Tibial artery (tissue), 4 donors: ENCODE results near the gene MCAM.

Source experiments
- DNase-seq, 2 donors: peaks; one replicate each; pipeline ENCODE4 v3.0.0-alpha.2; 2019
- H3K27ac ChIP-seq, 2 donors: fragments of 200-600 bp; sonication (generic) in 1 of 2; 1 replicate in 1 of 2; 2 replicates in 1 of 2; pipeline ENCODE4 v1.5.1; 2018 to 2019; ENCODE audit warnings: mild to moderate bottlenecking in 1 of 2
- H3K27me3 ChIP-seq, 2 donors: fragments of 200-600 bp; sonication (generic) in 1 of 2; one replicate each; pipeline versions ENCODE4 v1.5.1 to v1.6.0; 2016 to 2019
- H3K36me3 ChIP-seq, 3 donors: fragments of 200-600 bp; sonication (generic) in 2 of 3; one replicate each; pipeline ENCODE4 v1.5.1; 2016 to 2019; ENCODE audit warnings: mild to moderate bottlenecking in 2 of 3
- H3K4me1 ChIP-seq, 4 donors: fragments of 200-600 bp; sonication (generic) in 2 of 4; 1 replicate in 3 of 4; 2 replicates in 1 of 4; pipeline ENCODE4 v1.5.1; 2016 to 2019
- H3K4me3 ChIP-seq, 2 donors: fragments of 200-600 bp; sonication (generic) in 1 of 2; 1 replicate in 1 of 2; 2 replicates in 1 of 2; pipeline ENCODE4 v1.5.1; 2018 to 2019; ENCODE audit warnings: mild to moderate bottlenecking in 2 of 2
- H3K9me3 ChIP-seq, 3 donors: fragments of 200-600 bp; sonication (generic) in 1 of 3; one replicate each; pipeline ENCODE4 v1.5.1; 2016 to 2019
- intact Hi-C: fragments of 100-400 bp; cut with DNase I; formaldehyde crosslinking; loops from one replicate; pipeline ENCODE4 v1.15.0; 2023; ENCODE audit warnings: low total_unique reads
- TF ChIP-seq, protein P1 (sequence below), 2 experiments: fragments of 200-600 bp in 1 of 2; fragments of 450-650 bp in 1 of 2; IDR thresholded peaks; one replicate each; pipeline ENCODE4 v1.5.1; 2017 to 2019; ENCODE audit warnings: antibody characterized with exemption in 2 of 2, mild to moderate bottlenecking in 1 of 2, moderate library complexity in 1 of 2

MCAM gene

DNA sequence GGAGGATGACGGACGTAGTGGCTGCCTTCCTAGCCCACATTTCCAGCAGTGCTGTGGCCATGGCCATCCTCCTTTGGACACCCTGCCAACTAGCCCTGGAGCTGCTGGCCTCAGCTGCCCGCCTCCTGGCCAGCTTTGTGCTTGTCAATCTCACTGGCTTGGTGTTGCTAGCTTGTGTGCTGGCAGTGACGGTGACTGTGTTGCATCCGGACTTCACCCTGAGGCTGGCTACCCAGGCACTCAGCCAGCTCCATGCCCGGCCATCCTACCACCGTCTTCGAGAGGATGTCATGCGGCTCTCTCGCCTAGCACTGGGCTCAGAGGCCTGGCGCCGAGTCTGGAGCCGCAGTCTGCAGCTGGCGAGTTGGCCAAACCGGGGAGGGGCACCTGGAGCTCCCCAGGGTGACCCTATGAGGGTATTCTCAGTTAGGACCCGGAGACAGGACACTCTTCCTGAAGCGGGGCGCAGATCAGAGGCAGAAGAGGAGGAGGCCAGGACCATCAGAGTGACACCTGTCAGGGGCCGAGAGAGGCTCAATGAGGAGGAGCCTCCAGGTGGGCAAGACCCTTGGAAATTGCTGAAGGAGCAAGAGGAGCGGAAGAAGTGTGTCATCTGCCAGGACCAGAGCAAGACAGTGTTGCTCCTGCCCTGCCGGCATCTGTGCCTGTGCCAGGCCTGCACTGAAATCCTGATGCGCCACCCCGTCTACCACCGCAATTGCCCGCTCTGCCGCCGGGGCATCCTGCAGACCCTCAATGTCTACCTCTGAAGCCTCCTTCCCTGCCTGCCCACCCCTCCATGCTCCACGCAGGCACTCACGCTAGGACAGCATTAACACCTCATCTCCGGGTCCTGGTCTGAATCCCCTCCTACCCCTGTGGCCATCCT is 19.0 kb upstream of the MCAM start:
- intact Hi-C loops: no loop called here
- H3K27ac ChIP-seq: no peak overlapping the region
- peak overlapping the region in 1 of 2 donors; percentile 98 for H3K4me3 ChIP-seq

DNA sequence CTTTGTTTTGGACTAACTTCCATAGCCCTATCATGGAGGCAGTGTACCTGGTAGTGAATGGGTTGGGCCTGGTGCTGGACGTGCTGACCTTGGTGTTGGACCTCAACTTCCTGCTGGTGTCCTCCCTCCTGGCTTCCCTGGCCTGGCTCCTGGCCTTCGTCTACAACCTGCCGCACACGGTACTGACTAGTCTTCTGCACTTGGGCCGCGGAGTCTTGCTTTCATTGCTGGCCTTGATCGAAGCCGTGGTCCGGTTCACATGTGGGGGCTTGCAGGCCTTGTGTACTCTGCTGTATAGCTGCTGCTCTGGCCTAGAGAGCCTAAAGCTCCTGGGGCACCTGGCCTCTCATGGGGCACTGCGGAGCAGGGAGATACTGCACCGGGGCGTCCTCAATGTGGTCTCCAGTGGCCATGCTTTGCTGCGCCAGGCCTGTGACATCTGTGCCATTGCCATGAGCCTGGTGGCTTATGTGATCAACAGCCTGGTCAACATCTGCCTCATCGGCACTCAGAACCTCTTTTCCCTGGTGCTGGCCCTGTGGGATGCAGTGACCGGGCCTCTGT is 18.2 kb upstream of the MCAM start:
- peak overlapping the region; percentile 89 to 92 for H3K27ac ChIP-seq
- intact Hi-C loops: no loop called here
- peaks cover 0 to 58% (median 40%) of the 10 kb centered on the region in 4 donors for H3K4me1 ChIP-seq

More for the DNA sequence above, 19.0 kb upstream of the MCAM start:
- TF ChIP-seq, protein P1, sequence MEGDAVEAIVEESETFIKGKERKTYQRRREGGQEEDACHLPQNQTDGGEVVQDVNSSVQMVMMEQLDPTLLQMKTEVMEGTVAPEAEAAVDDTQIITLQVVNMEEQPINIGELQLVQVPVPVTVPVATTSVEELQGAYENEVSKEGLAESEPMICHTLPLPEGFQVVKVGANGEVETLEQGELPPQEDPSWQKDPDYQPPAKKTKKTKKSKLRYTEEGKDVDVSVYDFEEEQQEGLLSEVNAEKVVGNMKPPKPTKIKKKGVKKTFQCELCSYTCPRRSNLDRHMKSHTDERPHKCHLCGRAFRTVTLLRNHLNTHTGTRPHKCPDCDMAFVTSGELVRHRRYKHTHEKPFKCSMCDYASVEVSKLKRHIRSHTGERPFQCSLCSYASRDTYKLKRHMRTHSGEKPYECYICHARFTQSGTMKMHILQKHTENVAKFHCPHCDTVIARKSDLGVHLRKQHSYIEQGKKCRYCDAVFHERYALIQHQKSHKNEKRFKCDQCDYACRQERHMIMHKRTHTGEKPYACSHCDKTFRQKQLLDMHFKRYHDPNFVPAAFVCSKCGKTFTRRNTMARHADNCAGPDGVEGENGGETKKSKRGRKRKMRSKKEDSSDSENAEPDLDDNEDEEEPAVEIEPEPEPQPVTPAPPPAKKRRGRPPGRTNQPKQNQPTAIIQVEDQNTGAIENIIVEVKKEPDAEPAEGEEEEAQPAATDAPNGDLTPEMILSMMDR (IDR thresholded peaks at IDR 0.05): no peak
- Histone ChIP-seq H3K4me1 (peaks cover 0 to 64% (median 45%) of the 10 kb centered on the region in 4 donors), H3K27me3 (no peaks in the 10 kb centered on the region), H3K36me3 (peaks cover 0 to 13% (median 0%) of the 10 kb centered on the region in 3 donors), H3K9me3 (no peaks in the 10 kb centered on the region)
- DNase-seq: peak in 1 of 2 donors; percentile 69

GRCh38 chr11:119334174-119334930 is 17.4 kb upstream of the MCAM start, which contains the start of gene RNF26:
Gene RNF26 (plus strand): TSS chr11:119334527. CDS start chr11:119335123, 596 bp downstream.
- Histone ChIP-seq H3K27ac (peak within 1 kb of the TSS; percentile 89 to 92), H3K9me3 (no peaks in the 10 kb centered on the region), H3K36me3 (peaks cover 0 to 13% (median 0%) of the 10 kb centered on the region in 3 donors), H3K27me3 (no peaks in the 10 kb centered on the region), H3K4me3 (peak within 1 kb of the TSS; percentile 97 to 98), H3K4me1 (peaks cover 0 to 51% (median 33%) of the 10 kb centered on the region in 4 donors)
- intact Hi-C loops: no loop called here
- peak; percentile 97 for DNase-seq
- TF ChIP-seq, protein P1 (IDR thresholded peaks at IDR 0.05): peak in 1 of 2 experiments; percentile 6

More for the DNA sequence above, 18.2 kb upstream of the MCAM start:
- Histone ChIP-seq H3K4me3 (peak overlapping the region; percentile 97 to 98), H3K9me3 (no peaks in the 10 kb centered on the region), H3K36me3 (peaks cover 0 to 13% (median 0%) of the 10 kb centered on the region in 3 donors), H3K27me3 (no peaks in the 10 kb centered on the region)
- DNase-seq: peak in 1 of 2 donors; percentile 68
- TF ChIP-seq, protein P1 (IDR thresholded peaks at IDR 0.05): no peak

GRCh38 chr11:119332111-119332765 is 15.3 kb upstream of the MCAM start:
- intact Hi-C loops: no loop called here
- DNase-seq: no peak
- Histone ChIP-seq H3K9me3 (no peaks in the 10 kb centered on the region), H3K4me1 (peaks cover 0 to 32% (median 16%) of the 10 kb centered on the region in 4 donors), H3K4me3 (no peak overlapping the region), H3K27me3 (no peaks in the 10 kb centered on the region), H3K36me3 (peaks cover 0 to 13% (median 0%) of the 10 kb centered on the region in 3 donors), H3K27ac (no peak overlapping the region)
- TF ChIP-seq, protein P1 (IDR thresholded peaks at IDR 0.05): no peak

DNA sequence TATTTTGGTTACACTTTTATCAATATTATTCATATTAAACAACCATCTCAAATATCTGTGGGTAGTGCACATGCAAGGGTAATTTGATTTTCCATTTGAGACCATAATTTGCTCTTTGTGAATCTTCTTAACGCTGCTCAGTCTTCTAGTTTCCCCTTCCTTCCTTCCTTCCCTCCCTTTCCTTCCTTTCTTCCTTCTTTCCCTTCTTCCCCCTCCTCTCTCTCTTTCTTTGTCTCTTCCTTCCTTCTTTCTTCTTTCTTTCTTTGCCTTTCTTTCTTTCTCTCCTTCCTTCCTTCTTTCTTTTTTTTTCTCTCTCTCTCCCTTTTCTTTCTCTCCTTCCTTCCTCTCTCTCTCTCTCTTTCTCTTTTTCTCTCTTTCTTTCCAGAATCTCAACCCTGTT is 13.3 kb upstream of the MCAM start:
- Histone ChIP-seq H3K27ac (no peak overlapping the region), H3K36me3 (no peaks in the 10 kb centered on the region), H3K4me1 (peaks cover 0 to 13% (median 8%) of the 10 kb centered on the region in 4 donors), H3K27me3 (no peaks in the 10 kb centered on the region), H3K4me3 (no peak overlapping the region), H3K9me3 (no peaks in the 10 kb centered on the region)
- intact Hi-C loops: no loop called here
- TF ChIP-seq, protein P1 (IDR thresholded peaks at IDR 0.05): no peak
- no peak for DNase-seq
